Measurements from ENCODE around the gene SNX9.
"Not testable (repeated sequence)": the region's sequence is repeated elsewhere in the genome, so short reads cannot be mapped to it uniquely, and the experiment has no call there.

- not testable (repeated sequence) for TF ChIP-seq CTCF (optimal IDR thresholded peaks at IDR 0.05 in 1 of 3, IDR thresholded peaks at IDR 0.05 in 1 of 3, conservative IDR thresholded peaks at IDR 0.05 in 1 of 3; ENCODE audit: extremely low read depth in 1 of 3, insufficient read depth in 2 of 3, low read length in 3 of 3); EZH2 (IDR thresholded peaks at IDR 0.05; ENCODE audit: low read length)
These were observed 32.8 kb downstream of the SNX9 start for GRCh38 chr6:157855804-157856203.
